ENCODE measurements around the gene KCNH1.

GRCh38 chr1:210653771-210654170 is 480.2 kb downstream of the KCNH1 start:
- TF ChIP-seq FOXM1 (IDR thresholded peaks at IDR 0.05; ENCODE audit: borderline replicate concordance, low read depth): no peak
- TF ChIP-seq, protein P1, sequence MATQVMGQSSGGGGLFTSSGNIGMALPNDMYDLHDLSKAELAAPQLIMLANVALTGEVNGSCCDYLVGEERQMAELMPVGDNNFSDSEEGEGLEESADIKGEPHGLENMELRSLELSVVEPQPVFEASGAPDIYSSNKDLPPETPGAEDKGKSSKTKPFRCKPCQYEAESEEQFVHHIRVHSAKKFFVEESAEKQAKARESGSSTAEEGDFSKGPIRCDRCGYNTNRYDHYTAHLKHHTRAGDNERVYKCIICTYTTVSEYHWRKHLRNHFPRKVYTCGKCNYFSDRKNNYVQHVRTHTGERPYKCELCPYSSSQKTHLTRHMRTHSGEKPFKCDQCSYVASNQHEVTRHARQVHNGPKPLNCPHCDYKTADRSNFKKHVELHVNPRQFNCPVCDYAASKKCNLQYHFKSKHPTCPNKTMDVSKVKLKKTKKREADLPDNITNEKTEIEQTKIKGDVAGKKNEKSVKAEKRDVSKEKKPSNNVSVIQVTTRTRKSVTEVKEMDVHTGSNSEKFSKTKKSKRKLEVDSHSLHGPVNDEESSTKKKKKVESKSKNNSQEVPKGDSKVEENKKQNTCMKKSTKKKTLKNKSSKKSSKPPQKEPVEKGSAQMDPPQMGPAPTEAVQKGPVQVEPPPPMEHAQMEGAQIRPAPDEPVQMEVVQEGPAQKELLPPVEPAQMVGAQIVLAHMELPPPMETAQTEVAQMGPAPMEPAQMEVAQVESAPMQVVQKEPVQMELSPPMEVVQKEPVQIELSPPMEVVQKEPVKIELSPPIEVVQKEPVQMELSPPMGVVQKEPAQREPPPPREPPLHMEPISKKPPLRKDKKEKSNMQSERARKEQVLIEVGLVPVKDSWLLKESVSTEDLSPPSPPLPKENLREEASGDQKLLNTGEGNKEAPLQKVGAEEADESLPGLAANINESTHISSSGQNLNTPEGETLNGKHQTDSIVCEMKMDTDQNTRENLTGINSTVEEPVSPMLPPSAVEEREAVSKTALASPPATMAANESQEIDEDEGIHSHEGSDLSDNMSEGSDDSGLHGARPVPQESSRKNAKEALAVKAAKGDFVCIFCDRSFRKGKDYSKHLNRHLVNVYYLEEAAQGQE (IDR thresholded peaks at IDR 0.05; ENCODE audit: low read depth): no peak
- no peak for TF ChIP-seq RAD21 (IDR thresholded peaks at IDR 0.05; ENCODE audit: low read depth)
- TF ChIP-seq TAF1 (IDR thresholded peaks at IDR 0.05; ENCODE audit: low read depth): no peak
- TF ChIP-seq EP300 (IDR thresholded peaks at IDR 0.05; ENCODE audit: borderline replicate concordance): no peak
- TF ChIP-seq ZBTB7A (IDR thresholded peaks at IDR 0.05; ENCODE audit: low read depth): no peak
- TF ChIP-seq EGR1 (IDR thresholded peaks at IDR 0.05): no peak
- TF ChIP-seq, protein P2, sequence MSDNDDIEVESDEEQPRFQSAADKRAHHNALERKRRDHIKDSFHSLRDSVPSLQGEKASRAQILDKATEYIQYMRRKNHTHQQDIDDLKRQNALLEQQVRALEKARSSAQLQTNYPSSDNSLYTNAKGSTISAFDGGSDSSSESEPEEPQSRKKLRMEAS (IDR thresholded peaks at IDR 0.05): no peak
- TF ChIP-seq CREB1 (IDR thresholded peaks at IDR 0.05; ENCODE audit: low read depth): no peak
- no peak for TF ChIP-seq TCF12 (IDR thresholded peaks at IDR 0.05; ENCODE audit: low read depth)
- TF ChIP-seq YY1 (IDR thresholded peaks at IDR 0.05; ENCODE audit: low read depth): no peak
- TF ChIP-seq NFIC (IDR thresholded peaks at IDR 0.05): no peak
- no peak for TF ChIP-seq TEAD4 (IDR thresholded peaks at IDR 0.05)
